ENCODE data around the gene NLGN4Y.

NLGN4Y gene

GRCh38 chrY:14644157-14644952, 120.0 kb downstream of the NLGN4Y start:
- no peak overlapping the region for H3K9ac ChIP-seq (ENCODE audit: low read length)
- H3K4me3 ChIP-seq (ENCODE audit: low read depth, low read length) = no peak overlapping the region
- no peaks in the 10 kb centered on the region for H3K4me1 ChIP-seq (ENCODE audit: control insufficient read depth, insufficient read depth, low read length)
- H3K36me3 ChIP-seq (ENCODE audit: control insufficient read depth, insufficient read depth, low read length) = no peaks in the 10 kb centered on the region
- H3K27me3 ChIP-seq (ENCODE audit: control insufficient read depth, insufficient read depth, low read length) = no peaks in the 10 kb centered on the region
- no peaks in the 10 kb centered on the region for H3K9me3 ChIP-seq (ENCODE audit: control insufficient read depth, insufficient read depth, low read depth, low read length)
- H3K27ac ChIP-seq (ENCODE audit: low read depth, low read length) = no peak overlapping the region

- Histone ChIP-seq H3K4me1 (ENCODE audit: control insufficient read depth, insufficient read depth, low read length) (no peaks in the 10 kb centered on the region), H3K4me3 (ENCODE audit: low read depth, low read length) (no peak overlapping the region), H3K27ac (ENCODE audit: low read depth, low read length) (no peak overlapping the region), H3K36me3 (ENCODE audit: control insufficient read depth, insufficient read depth, low read length) (no peaks in the 10 kb centered on the region), H3K27me3 (ENCODE audit: control insufficient read depth, insufficient read depth, low read length) (no peaks in the 10 kb centered on the region), H3K9me3 (ENCODE audit: control insufficient read depth, insufficient read depth, low read depth, low read length) (no peaks in the 10 kb centered on the region), H3K9ac (ENCODE audit: low read length) (no peak overlapping the region)
Observed at GRCh38 chrY:14679181-14679580, 154.9 kb downstream of the NLGN4Y start.

- no peak overlapping the region for H3K27ac ChIP-seq (ENCODE audit: low read depth, low read length)
- no peak overlapping the region for H3K9ac ChIP-seq (ENCODE audit: low read length)
- H3K4me3 ChIP-seq (ENCODE audit: low read depth, low read length) = no peak overlapping the region
- H3K9me3 ChIP-seq (ENCODE audit: control insufficient read depth, insufficient read depth, low read depth, low read length) = no peaks in the 10 kb centered on the region
- no peaks in the 10 kb centered on the region for H3K4me1 ChIP-seq (ENCODE audit: control insufficient read depth, insufficient read depth, low read length)
- no peaks in the 10 kb centered on the region for H3K36me3 ChIP-seq (ENCODE audit: control insufficient read depth, insufficient read depth, low read length)
- H3K27me3 ChIP-seq (ENCODE audit: control insufficient read depth, insufficient read depth, low read length) = no peaks in the 10 kb centered on the region
Observed at GRCh38 chrY:14694543-14694942, 170.2 kb downstream of the NLGN4Y start.

GRCh38 chrY:14708158-14708557, 183.8 kb downstream of the NLGN4Y start:
- no peak overlapping the region for H3K27ac ChIP-seq (ENCODE audit: low read depth, low read length)
- no peaks in the 10 kb centered on the region for H3K27me3 ChIP-seq (ENCODE audit: control insufficient read depth, insufficient read depth, low read length)
- no peaks in the 10 kb centered on the region for H3K4me1 ChIP-seq (ENCODE audit: control insufficient read depth, insufficient read depth, low read length)
- H3K9ac ChIP-seq (ENCODE audit: low read length) = no peak overlapping the region
- no peak overlapping the region for H3K4me3 ChIP-seq (ENCODE audit: low read depth, low read length)
- no peaks in the 10 kb centered on the region for H3K36me3 ChIP-seq (ENCODE audit: control insufficient read depth, insufficient read depth, low read length)
- no peaks in the 10 kb centered on the region for H3K9me3 ChIP-seq (ENCODE audit: control insufficient read depth, insufficient read depth, low read depth, low read length)

GRCh38 chrY:14741596-14741995, 217.3 kb downstream of the NLGN4Y start:
- Histone ChIP-seq H3K9me3 (ENCODE audit: control insufficient read depth, insufficient read depth, low read depth, low read length) (no peaks in the 10 kb centered on the region), H3K4me3 (ENCODE audit: low read depth, low read length) (no peak overlapping the region), H3K36me3 (ENCODE audit: control insufficient read depth, insufficient read depth, low read length) (no peaks in the 10 kb centered on the region), H3K4me1 (ENCODE audit: control insufficient read depth, insufficient read depth, low read length) (no peaks in the 10 kb centered on the region), H3K9ac (ENCODE audit: low read length) (no peak overlapping the region), H3K27ac (ENCODE audit: low read depth, low read length) (no peak overlapping the region), H3K27me3 (ENCODE audit: control insufficient read depth, insufficient read depth, low read length) (no peaks in the 10 kb centered on the region)

- Histone ChIP-seq H3K27ac (ENCODE audit: low read depth, low read length) (no peak overlapping the region), H3K4me3 (ENCODE audit: low read depth, low read length) (no peak overlapping the region)
Observed at GRCh38 chrY:14748329-14748728, 224.0 kb downstream of the NLGN4Y start.

GRCh38 chrY:14755571-14755970, 231.2 kb downstream of the NLGN4Y start:
- Histone ChIP-seq H3K9me3 (ENCODE audit: control insufficient read depth, insufficient read depth, low read depth, low read length) (no peaks in the 10 kb centered on the region), H3K36me3 (ENCODE audit: control insufficient read depth, insufficient read depth, low read length) (no peaks in the 10 kb centered on the region), H3K4me1 (ENCODE audit: control insufficient read depth, insufficient read depth, low read length) (no peaks in the 10 kb centered on the region), H3K27ac (ENCODE audit: low read depth, low read length) (no peak overlapping the region), H3K4me3 (ENCODE audit: low read depth, low read length) (no peak overlapping the region), H3K9ac (ENCODE audit: low read length) (no peak overlapping the region), H3K27me3 (ENCODE audit: control insufficient read depth, insufficient read depth, low read length) (no peaks in the 10 kb centered on the region)

More at GRCh38 chrY:14748329-14748728, 224.0 kb downstream of the NLGN4Y start:
- Histone ChIP-seq H3K9ac (ENCODE audit: low read length) (no peak overlapping the region), H3K27me3 (ENCODE audit: control insufficient read depth, insufficient read depth, low read length) (no peaks in the 10 kb centered on the region), H3K9me3 (ENCODE audit: control insufficient read depth, insufficient read depth, low read depth, low read length) (no peaks in the 10 kb centered on the region), H3K4me1 (ENCODE audit: control insufficient read depth, insufficient read depth, low read length) (no peaks in the 10 kb centered on the region), H3K36me3 (ENCODE audit: control insufficient read depth, insufficient read depth, low read length) (no peaks in the 10 kb centered on the region)

GRCh38 chrY:14762903-14763302, 238.6 kb downstream of the NLGN4Y start:
- H3K36me3 ChIP-seq (ENCODE audit: control insufficient read depth, insufficient read depth, low read length) = no peaks in the 10 kb centered on the region
- H3K27me3 ChIP-seq (ENCODE audit: control insufficient read depth, insufficient read depth, low read length) = no peaks in the 10 kb centered on the region
- H3K9me3 ChIP-seq (ENCODE audit: control insufficient read depth, insufficient read depth, low read depth, low read length) = no peaks in the 10 kb centered on the region
- H3K4me1 ChIP-seq (ENCODE audit: control insufficient read depth, insufficient read depth, low read length) = no peaks in the 10 kb centered on the region
- H3K27ac ChIP-seq (ENCODE audit: low read depth, low read length) = no peak overlapping the region
- H3K9ac ChIP-seq (ENCODE audit: low read length) = no peak overlapping the region
- no peak overlapping the region for H3K4me3 ChIP-seq (ENCODE audit: low read depth, low read length)

GRCh38 chrY:14763600-14763999, 239.3 kb downstream of the NLGN4Y start:
- Histone ChIP-seq H3K27ac (ENCODE audit: low read depth, low read length) (no peak overlapping the region), H3K27me3 (ENCODE audit: control insufficient read depth, insufficient read depth, low read length) (no peaks in the 10 kb centered on the region), H3K36me3 (ENCODE audit: control insufficient read depth, insufficient read depth, low read length) (no peaks in the 10 kb centered on the region)

GRCh38 chrY:14778208-14778607, 253.9 kb downstream of the NLGN4Y start:
- Histone ChIP-seq H3K27ac (ENCODE audit: low read depth, low read length) (no peak overlapping the region), H3K9me3 (ENCODE audit: control insufficient read depth, insufficient read depth, low read depth, low read length) (no peaks in the 10 kb centered on the region), H3K4me1 (ENCODE audit: control insufficient read depth, insufficient read depth, low read length) (no peaks in the 10 kb centered on the region), H3K36me3 (ENCODE audit: control insufficient read depth, insufficient read depth, low read length) (no peaks in the 10 kb centered on the region), H3K27me3 (ENCODE audit: control insufficient read depth, insufficient read depth, low read length) (no peaks in the 10 kb centered on the region), H3K9ac (ENCODE audit: low read length) (no peak overlapping the region), H3K4me3 (ENCODE audit: low read depth, low read length) (no peak overlapping the region)

More at GRCh38 chrY:14763600-14763999, 239.3 kb downstream of the NLGN4Y start:
- no peak overlapping the region for H3K9ac ChIP-seq (ENCODE audit: low read length)
- no peaks in the 10 kb centered on the region for H3K9me3 ChIP-seq (ENCODE audit: control insufficient read depth, insufficient read depth, low read depth, low read length)
- no peak overlapping the region for H3K4me3 ChIP-seq (ENCODE audit: low read depth, low read length)
- no peaks in the 10 kb centered on the region for H3K4me1 ChIP-seq (ENCODE audit: control insufficient read depth, insufficient read depth, low read length)

GRCh38 chrY:14793104-14793503, 268.8 kb downstream of the NLGN4Y start:
- no peaks in the 10 kb centered on the region for H3K4me1 ChIP-seq (ENCODE audit: control insufficient read depth, insufficient read depth, low read length)
- no peak overlapping the region for H3K9ac ChIP-seq (ENCODE audit: low read length)
- no peaks in the 10 kb centered on the region for H3K27me3 ChIP-seq (ENCODE audit: control insufficient read depth, insufficient read depth, low read length)
- no peak overlapping the region for H3K4me3 ChIP-seq (ENCODE audit: low read depth, low read length)
- no peak overlapping the region for H3K27ac ChIP-seq (ENCODE audit: low read depth, low read length)
- H3K36me3 ChIP-seq (ENCODE audit: control insufficient read depth, insufficient read depth, low read length) = no peaks in the 10 kb centered on the region
- no peaks in the 10 kb centered on the region for H3K9me3 ChIP-seq (ENCODE audit: control insufficient read depth, insufficient read depth, low read depth, low read length)

Data from HUES6 (cell line).